ENCODE results near the gene PNPO.

PNPO gene

DNA sequence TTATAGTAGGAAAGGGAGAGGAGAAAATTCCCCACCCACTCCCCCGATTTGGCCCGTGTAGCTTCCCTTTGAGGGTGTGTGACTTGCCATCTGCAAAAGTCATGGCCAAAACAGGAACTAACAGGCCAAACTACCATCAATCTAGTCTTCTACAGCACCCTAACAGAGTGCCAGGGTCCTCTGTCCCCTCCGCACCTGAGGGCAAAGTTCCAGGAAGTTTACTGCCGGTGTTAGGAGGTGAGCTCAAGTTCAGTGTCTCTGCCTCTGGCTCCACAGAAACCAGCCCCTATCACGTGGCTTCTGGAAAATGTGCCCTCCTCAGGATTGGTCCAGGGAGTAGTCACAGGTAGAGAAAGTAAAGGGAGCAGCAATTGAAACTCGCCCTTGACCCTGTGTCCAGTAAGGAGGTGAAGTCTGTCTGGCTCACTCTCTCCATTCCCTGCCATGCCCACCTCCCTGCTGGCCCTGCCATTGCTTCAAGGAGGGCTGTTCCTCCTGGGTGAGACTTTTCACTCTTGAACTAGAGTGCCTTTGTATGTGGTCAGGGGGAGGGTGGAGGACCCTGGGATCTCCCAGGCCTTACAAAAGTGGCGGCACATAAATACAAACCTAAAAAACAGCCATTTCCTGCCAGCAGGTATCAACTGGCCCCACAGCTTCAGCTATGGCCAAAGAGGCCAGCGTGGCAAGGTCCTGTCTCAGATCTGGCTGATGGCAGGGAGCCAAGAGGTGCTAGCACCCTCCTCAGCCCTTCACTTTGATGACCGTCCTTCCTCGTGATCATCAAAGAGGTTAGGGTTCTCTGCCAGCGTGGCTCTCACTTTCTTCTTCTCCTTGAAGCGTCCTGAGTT is 11.0 kb downstream of the PNPO start:
- no peak for DNase-seq

DNA sequence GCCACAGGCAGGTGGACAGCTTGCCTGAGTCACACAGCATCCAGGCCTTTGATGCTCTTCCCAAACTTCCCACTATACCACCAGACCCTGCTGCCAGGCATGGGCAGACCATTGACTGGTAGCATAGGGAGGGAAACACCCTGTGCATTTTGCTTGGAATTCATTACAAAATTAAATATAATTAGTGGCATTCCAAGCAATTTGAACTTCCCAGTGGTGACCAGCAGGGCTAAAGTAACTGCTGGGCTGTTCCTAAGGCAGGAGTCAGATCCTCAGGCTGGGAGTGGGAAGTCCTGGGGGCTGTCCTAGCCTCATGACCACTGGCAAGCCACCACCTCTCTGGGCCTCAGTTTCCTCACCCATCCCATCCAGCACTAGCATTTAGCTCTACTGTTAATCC is 12.5 kb downstream of the PNPO start:
- DNase-seq, result no peak

DNA sequence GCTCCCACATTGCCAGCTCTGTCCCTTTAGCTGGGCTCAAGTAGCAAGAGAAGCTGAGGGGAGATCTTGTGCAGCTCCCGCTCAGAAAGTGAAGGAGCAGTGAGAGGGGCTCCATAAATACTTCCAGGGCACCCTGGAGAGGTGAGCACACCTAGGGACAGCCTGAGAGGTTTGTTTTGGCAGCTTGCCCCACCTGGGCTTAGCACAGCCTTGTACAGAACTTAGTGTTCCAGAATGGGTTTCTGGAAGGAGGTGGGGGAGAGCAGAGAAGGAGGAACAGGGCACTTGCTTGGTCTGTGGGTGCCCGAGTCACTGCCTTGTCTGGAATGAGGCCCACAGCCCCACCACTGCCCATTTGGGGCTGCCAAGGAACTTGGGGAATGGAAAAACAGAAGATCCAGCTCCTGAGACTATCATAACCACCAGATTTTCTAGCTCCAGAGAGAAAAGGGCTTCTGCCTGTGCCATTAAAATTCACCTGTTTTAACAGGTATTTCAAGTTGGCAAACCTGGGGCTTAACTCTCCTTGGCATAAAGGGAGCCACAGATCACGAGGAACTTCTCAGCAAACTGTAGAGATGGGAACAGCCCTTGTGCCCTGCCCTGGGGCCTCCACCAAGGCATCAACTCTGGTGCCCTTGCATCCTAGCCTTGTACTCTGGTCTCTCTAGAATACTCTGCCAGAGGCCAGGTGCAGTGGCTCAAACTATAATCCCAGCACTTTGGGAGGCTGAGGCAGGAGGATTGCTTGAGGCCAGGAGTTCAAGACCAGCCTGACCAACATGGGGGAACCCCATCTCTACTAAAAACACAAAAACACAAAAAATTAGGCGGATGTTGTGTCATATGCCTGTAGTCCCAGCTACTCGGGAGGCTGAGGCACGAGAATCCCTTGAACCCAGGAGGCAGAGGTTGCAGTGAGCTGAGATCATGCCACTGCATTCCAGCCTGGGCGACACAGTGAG is 14.4 kb downstream of the PNPO start:
- DNase-seq, result no peak

DNA sequence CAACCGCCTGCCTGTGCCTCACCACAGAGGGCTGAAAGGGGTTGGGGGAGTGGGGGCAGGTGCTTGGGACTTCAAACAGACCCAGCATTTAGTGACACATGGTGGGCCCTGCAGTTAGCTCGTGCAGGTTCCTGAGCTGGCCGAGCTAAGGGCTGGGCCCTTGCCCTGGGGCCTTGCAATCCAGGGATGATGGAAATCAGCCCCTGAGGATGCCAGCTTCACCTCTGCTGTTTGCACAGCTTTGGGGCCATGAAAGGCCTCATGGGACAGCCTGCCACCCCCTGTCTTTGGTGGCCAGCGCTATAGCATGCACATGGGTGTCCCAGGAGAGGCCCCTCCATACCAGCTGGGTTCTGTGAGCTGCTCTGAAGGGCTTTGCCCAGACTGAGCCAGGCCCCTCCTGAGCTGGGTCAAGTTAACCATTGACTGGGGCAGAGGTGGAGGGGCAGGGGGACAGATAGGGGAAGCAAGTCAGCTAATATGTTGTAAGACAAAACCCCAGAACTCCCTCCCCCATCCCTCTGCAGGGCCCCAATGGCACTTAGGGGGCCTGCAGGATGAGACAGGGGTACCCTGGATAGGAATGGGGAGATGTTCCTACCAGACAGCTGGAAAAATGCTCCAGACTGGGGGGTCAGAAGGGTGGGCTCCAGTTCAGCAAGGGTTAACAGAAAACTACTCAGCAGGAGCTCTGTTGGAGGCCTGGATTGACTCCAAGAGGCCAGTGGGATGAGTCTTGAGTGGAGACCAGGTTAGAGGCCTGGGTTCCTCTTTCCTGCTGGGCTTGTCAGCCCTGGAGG is 15.6 kb downstream of the PNPO start:
- DNase-seq, result no peak

DNA sequence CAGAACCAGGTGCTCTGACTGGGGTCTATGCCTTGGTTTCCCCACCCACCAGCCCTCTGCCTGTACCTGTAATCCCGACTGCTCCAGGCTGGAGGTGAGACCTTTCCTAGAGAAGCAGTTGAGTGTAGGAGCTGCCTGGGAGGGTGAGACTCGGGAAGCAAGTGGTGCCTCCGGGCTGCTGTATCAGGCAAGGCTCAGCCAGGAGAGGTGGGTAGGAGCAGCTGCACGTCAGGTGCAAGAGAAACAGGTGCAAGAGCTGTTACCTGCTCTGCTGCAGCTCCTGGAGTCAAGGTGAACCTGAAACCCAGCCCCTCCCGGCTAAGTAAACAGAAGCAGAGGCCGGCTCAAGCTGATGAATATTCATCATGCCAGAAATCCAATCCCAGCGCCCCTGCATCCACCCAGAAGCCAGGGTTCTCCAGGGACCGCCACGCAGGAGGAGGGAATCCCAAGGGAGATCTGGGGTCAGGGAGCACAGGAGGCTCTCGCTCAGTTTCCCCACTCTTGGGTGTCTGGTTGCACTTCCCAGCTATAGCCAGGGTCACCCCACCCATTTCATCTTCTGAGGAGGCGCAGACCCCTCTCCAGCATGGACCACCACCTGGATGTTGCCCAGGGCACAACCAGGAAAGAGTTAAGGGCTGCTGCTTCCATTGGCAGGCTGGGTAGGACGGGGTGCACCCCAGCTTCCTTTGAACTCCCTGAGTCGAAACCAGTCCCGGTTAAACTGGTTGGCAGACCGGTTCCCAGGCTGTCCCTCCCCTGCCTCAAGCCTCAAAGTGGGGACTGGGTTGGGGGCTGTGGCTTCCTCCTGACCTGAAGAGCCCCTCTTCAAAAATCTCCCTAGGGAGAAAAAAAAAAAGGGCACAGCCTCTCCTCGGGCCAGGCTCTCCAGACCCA is 16.5 kb downstream of the PNPO start, which contains the start of gene PRR15L:
Gene PRR15L (minus strand): TSS at position 293 of the 900 bp plus-strand sequence. CDS start 4,649 bp downstream, outside the sequence.
- no peak for DNase-seq

DNA sequence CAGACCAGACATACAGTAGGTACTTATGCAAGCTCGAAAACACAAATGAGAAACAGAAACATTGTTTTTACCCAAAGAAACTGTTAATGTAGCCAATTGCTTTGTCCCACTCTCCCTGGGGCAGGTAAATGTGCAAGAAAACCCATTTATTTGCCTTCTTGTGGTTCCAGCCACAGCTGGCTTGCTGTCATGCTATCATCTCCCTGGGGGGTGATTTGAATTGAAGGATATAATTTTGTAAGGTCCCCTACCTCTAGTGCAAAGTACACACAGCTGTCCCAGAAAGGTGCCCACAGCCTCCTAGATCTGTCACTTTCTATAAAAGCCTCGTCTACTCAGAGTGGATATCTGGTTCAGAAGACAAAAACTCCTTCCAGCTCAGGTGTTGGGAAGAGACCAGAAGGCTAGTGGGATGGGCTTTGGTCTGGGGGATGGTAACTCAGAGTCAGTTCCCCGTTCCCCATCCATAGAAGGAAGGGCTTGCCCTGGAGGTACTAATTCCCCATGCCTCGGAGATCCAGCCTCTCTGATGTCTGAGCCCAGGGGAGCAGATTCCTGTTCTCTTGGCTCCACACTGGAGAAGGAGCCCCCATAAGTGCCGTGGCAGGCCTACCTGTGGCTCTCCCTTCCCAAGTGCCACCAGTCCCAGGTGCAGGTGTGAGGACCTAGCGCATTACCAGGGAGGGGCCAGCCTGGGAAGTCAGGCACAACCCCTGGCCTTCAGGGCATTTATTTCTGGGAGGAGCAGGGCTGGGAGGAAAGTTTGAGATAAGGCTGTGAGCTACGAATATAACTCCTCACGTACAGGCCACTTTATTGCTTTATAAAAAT is 18.7 kb downstream of the PNPO start:
- no peak for DNase-seq

DNA sequence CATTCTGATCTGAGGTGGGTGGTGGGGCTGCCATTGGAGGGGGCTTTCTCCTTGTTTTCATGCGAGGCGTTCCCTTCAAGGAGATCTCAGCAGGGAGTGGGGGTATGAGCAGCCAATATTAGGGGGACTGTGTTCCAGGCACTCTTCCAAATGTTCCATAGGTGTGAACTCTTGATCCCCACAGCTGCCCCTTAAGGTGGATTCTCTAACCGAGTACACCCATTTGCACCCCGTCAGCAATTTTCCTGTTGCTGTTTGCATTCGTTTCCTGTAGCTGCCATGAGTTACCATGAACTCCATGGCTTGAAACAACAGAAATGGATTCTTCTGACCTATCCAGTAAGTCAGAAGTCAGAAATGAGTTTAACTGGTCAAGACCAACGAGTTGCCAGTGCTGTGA is 20.0 kb downstream of the PNPO start:
- no peak for DNase-seq

DNA sequence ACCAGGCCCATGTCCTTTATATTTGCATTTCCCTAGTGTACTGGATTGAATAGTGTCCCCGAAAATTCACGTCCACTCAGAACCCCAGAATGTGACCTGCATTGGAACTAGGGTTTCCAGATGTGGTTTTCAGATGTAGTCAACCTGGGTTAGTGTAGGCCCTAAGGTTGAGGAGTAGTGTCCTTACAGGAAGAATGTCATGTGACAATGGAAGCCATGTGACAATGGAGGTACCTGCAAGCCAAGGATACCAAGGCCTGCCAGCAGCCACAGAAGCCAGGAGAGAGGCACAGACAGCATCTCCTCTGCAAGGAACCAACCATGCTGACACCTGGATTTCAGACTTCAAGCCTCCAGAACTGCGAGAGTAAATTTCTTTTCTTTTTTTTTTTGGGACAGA is 21.5 kb downstream of the PNPO start:
- DNase-seq, result no peak

DNA sequence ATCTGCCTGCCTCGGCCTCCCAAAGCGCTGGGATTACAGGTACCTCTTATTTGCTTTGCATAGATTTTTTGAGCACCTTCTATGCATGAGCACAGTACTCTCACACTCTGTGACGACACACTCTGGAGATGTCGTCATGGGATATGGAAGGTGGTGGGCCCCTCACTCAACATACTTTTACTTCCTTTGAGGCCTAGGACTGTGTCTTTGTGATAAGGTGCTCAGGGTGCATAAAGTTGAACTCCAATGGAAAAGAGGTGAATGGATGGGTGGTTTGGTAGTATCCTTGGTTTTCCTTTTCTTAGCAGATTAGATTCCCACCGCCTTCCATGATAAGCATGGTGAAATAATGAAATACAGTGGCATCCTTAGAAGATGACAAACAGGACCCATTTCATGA is 23.5 kb downstream of the PNPO start:
- DNase-seq, result no peak

DNA sequence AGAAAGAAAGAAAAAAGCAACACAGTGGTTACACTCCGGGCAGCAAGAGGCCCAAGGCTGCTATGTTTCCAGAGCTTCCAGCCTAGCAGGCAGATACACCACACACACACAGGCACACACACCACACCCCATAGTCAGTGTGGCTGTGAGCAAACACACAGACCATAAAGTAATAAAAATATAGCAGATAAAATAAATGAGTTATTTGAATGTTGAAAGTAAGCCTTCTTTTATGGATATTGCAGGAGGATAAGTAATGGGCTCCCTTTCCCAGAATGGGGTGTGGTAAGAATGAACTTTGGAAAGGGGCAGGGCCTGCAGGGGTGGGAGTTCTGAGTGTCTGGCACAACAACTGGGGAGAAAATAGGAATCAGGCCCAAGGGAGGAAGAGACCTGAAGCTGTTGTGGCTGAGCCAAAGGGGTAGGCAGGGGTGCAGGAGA is 24.7 kb downstream of the PNPO start:
- DNase-seq, result no peak

DNA sequence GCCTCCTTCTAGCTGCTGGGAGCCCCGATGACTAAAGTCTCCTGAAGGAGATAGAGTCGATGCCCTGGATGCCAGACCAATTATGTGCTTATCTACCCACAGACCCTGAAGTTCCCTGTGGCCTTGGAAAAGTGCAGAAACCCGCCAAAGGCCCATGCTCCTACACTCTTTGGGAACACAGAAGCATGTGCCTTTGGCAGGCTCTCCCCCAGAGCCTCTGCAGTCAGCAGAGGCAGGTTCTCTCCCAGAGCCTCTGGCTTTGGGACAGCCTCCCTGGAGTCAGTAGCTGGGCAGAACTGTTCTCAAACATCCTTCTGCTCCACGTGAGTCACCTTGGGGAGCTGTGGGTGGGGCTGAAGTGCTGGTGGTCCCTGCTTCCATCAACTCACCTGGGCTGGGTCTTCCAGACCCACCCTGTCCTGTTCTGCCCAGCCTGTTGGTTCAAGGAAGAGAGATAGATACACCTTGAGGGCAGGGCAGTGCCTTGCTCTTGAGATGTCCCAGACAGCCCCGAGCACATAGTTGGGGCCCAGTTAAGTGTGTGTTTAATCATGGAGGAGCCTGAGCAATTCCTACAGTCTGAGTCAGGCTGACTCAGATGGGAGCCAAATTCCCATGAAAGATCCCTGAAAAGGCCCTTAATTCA is 26.4 kb downstream of the PNPO start:
- no peak for DNase-seq

DNA sequence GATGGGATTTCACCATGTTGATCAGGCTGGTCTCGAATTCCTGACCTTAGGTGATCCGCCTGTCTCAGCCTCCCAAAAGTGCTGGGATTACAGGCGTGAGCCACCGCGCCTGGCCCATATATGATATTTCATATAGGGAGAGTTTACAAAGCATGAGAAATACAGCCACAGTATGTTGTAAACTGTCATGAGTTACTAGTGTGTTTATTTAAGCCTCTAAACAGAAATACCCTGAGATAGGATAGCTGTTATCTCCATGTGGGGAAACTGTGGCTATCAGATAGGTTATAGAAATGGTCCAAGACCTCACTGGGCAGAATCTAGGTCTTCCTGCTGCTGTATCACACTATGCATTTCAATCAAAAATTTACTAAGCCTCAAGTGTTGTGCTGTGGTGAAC is 27.5 kb downstream of the PNPO start:
- no peak for DNase-seq

DNA sequence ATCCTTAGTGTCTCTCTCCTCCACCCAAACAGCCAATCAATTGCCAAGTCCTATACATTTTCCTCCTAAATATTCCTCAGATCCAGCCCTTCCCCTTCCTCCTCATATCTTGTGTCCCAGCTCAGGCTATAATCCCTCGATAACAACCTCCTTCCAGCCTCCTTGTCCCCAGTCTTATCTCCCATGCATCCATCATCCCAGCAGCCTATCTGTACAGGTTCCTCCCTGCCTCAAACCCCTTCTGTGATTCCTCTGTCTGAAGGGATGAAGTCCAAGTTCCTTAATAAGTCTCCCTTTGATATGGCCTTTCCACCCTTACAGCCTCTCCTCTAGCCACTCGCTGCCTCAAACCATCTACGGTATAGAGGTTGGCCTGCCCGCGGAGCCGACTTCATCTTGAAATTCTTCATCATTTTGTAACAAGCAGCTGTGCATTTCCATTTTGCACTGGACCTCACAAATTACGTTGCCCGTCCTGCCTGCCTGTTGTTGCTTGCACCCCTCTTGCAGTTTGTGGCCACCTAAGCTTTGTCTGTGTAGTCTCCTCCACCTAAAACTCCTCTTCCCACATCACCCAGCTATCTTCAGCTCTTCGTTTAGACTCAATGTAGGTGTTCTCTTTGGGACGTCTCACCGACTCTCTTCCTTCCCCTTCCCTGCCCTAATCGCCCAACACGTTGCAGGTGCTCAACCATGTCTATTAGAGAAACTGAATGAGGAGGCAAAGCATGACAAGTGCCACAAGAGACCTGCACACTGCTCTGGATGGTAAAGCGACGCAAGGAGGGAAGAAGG is 28.8 kb downstream of the PNPO start:
- DNase-seq, result no peak

DNA sequence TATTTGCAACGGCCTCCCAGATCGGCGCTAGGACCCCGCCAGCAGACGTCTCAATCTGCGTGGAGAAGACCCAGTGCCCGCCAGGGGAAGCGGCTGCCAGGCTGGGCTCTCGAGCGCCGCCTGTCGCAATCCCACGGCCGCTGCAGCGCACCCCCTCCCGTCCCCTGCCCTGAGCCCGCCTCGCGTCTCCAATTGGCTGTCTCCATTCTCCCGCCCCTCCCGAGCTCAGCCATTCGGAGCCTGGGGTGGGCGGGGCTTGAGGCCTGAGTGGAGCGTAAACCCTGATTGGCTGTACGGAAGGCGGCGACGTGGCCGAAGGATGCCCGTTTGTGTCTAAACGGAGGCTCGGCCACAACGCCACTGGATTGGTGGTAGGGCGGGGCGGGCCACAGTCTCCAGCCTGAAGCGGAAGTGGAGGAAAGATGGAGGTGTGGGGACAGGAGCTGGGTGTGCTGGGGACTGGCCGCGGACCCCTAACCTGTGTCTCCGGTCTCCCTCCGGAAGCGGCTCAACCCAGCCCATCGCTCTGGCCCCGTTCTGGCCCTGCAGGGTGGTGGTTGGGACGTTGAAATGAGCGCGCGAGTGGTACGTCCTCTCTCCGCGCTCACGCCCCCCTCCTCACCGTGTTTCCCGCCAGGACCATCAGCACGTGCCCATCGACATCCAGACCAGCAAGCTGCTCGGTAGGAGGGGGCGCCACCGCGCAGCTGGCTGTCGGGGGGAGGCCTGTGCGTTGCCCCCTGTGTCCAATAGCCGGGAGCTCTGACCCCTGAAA is 29.5 kb downstream of the PNPO start, which contains the start of gene CDK5RAP3:
Gene CDK5RAP3 (plus strand): TSS at position 389 of the 775 bp plus-strand sequence. CDS start 34 bp downstream, at position 423.
- DNase-seq, result peak; percentile 99

DNA sequence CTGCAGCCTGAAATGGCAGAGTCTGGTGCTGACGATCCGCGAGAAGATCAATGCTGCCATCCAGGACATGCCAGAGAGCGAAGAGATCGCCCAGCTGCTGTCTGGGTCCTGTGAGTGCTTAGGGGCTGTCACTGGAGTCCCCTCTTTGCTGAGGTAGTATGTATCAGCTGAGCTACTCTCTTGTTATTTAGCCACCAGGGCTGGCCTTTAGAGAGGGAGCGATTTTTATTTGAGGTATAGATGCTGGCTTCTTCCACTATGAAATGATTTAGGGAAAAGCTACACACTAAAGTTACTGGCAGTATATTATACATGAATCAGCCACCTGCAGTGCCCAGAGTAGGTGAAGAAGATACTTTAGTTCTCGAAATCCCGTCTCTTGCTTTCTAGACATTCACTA is 32.2 kb downstream of the PNPO start:
- no peak for DNase-seq

DNA sequence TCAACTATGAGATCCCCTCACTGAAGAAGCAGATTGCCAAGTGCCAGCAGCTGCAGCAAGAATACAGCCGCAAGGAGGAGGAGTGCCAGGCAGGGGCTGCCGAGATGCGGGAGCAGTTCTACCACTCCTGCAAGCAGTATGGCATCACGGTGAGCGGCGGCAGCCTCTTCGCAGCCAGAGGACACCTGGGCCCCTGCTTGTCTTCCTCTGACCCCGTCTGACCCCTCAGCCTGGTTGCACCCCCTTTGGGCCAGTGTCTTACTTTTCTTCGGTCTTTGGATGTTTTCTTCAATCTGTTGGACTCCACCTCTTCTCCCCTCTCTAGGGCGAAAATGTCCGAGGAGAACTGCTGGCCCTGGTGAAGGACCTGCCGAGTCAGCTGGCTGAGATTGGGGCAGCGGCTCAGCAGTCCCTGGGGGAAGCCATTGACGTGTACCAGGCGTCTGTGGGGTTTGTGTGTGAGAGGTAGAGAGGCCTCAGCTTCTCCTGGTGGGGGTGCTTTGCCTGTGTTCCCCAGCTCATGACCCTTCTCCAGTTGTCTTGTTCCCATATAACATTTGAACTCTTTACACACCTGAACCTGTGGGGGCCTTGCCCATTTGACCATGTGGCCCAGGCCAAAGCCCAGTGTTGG is 33.9 kb downstream of the PNPO start:
- no peak for DNase-seq

DNA sequence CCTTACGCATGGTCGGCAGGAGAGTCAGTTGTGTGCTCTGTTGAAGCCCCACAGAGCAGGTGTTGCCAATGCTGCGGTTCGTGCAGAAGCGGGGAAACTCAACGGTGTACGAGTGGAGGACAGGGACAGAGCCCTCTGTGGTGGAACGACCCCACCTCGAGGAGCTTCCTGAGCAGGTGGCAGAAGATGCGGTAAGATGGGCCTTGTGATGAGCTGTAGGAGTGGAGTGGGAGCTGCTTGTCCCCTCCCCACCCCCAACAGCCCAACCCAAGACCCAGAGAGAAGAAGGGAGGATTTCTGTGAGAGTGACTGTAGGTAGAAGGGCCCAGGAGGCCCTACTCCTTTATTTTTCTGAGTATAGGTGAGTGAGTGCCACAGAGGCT is 34.4 kb downstream of the PNPO start:
- no peak for DNase-seq

DNA sequence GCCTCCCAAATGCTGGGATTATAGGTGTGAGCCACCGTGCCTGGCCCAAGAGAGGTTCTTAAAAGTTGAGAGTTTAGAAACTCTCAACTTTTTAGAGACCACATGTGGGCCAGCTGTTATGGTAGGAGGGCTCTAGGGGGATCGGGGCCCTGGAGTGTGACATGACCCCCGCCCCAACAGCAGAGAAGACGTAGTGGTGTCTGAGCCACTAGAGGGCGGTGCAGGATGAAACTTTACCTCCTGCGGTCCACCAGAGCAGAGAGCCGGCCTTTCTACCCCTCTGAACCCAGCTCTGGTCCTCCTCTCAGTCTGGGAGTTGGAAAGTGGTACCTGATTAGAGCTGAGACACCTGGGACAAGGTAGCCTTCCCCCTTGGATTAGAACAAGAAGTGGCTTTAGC is 37.0 kb downstream of the PNPO start:
- peak; percentile 45 for DNase-seq

Data from stimulated activated CD4-positive, alpha-beta T cell treated with anti-CD3 and anti-CD28 coated beads, Interleukin-4, amount 100 ng/mL, for 1 hour (primary cell).